Lower leg skin (tissue), 4 donors: ENCODE results near the gene VWA8. TPM values are rescaled to one million over a fixed set of nuclear protein-coding genes. Genes with fewer than 3 reads are reported as not detected.

Source experiments
- DNase-seq, 2 donors: peaks; one replicate each; pipeline ENCODE4 v3.0.0-alpha.2; 2019; ENCODE audit warnings: low spot score in 2 of 2
- H3K4me3 ChIP-seq: fragments of 200-600 bp; sonication (generic); 2 replicates; pipeline ENCODE4 v1.5.1; 2017; ENCODE audit warnings: mild to moderate bottlenecking, low read depth; ENCODE audit not compliant: poor library complexity, severe bottlenecking
- POLR2A ChIP-seq, 2 donors: fragments of 450-650 bp; IDR thresholded peaks; one replicate each; pipeline ENCODE4 v1.6.1; 2016 to 2017; ENCODE audit warnings: antibody characterized with exemption in 2 of 2, mild to moderate bottlenecking in 1 of 2, moderate library complexity in 1 of 2
- WGBS, 2 donors: methylation state at CpG; one replicate each; pipeline ENCODE4 v1.1.5; 2018; 5-methylcytosine and 5-hydroxymethylcytosine counted together
- intact Hi-C: fragments of 100-400 bp; cut with DNase I; formaldehyde crosslinking; loops from one replicate; pipeline ENCODE4 v1.15.0; 2023; ENCODE audit warnings: low total_unique reads
- total RNA-seq, 4 donors: library from RNA; depleted of rRNA; stranded (reverse); fragments of >200 nt; gene quantifications; one replicate each; pipeline ENCODE4 v1.1.0, GENCODE V29; 2016
- TF ChIP-seq, protein P1 (sequence below), 3 donors: fragments of 450-650 bp; IDR thresholded peaks; one replicate each; pipeline ENCODE4 v1.5.1; 2016; ENCODE audit warnings: antibody characterized with exemption in 3 of 3, mild to moderate bottlenecking in 3 of 3, moderate library complexity in 2 of 3

VWA8 gene
- total RNA-seq, 4 donors from 2014 or later, result 11.8 to 22.0 (median 15.1) TPM

- 71 to 85% methylated on average over 3 of the region's 3 CpGs for WGBS, 2 donors
- TF ChIP-seq, protein P1, sequence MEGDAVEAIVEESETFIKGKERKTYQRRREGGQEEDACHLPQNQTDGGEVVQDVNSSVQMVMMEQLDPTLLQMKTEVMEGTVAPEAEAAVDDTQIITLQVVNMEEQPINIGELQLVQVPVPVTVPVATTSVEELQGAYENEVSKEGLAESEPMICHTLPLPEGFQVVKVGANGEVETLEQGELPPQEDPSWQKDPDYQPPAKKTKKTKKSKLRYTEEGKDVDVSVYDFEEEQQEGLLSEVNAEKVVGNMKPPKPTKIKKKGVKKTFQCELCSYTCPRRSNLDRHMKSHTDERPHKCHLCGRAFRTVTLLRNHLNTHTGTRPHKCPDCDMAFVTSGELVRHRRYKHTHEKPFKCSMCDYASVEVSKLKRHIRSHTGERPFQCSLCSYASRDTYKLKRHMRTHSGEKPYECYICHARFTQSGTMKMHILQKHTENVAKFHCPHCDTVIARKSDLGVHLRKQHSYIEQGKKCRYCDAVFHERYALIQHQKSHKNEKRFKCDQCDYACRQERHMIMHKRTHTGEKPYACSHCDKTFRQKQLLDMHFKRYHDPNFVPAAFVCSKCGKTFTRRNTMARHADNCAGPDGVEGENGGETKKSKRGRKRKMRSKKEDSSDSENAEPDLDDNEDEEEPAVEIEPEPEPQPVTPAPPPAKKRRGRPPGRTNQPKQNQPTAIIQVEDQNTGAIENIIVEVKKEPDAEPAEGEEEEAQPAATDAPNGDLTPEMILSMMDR (IDR thresholded peaks at IDR 0.05), result no peak
- TF ChIP-seq POLR2A (IDR thresholded peaks at IDR 0.05), result no peak
Observed at GRCh38 chr13:41634407-41634806, 326.5 kb downstream of the VWA8 start.

GRCh38 chr13:41633776-41634175 is 327.1 kb downstream of the VWA8 start:
- no peak for DNase-seq
- H3K4me3 ChIP-seq, result no peak overlapping the region
- 93 to 95% methylated on average over 4 of the region's 4 CpGs for WGBS, 2 donors
- no peak for TF ChIP-seq POLR2A (IDR thresholded peaks at IDR 0.05)
- TF ChIP-seq, protein P1 (IDR thresholded peaks at IDR 0.05), result no peak
- intact Hi-C loops, result no loop called here

More at GRCh38 chr13:41634407-41634806, 326.5 kb downstream of the VWA8 start:
- no peak for DNase-seq
- intact Hi-C loops, result no loop called here
- no peak overlapping the region for H3K4me3 ChIP-seq

- intact Hi-C loops, result no loop called here
- no peak overlapping the region for H3K4me3 ChIP-seq
- TF ChIP-seq, protein P1 (IDR thresholded peaks at IDR 0.05), result no peak
- TF ChIP-seq POLR2A (IDR thresholded peaks at IDR 0.05), result no peak
- no peak for DNase-seq
- 92 to 95% methylated on average over 5 of the region's 5 CpGs for WGBS, 2 donors
Observed at GRCh38 chr13:41631296-41631965, 329.5 kb downstream of the VWA8 start.

- intact Hi-C loops, result no loop called here
- no peak overlapping the region for H3K4me3 ChIP-seq
- DNase-seq, result no peak
- whole genome bisulfite sequencing, 2 donors, result 96 to 98% methylated on average over 5 of the region's 5 CpGs
- TF ChIP-seq, protein P1 (IDR thresholded peaks at IDR 0.05), result no peak
- no peak for TF ChIP-seq POLR2A (IDR thresholded peaks at IDR 0.05)
Observed at GRCh38 chr13:41627425-41627824, 333.5 kb downstream of the VWA8 start.

DNA sequence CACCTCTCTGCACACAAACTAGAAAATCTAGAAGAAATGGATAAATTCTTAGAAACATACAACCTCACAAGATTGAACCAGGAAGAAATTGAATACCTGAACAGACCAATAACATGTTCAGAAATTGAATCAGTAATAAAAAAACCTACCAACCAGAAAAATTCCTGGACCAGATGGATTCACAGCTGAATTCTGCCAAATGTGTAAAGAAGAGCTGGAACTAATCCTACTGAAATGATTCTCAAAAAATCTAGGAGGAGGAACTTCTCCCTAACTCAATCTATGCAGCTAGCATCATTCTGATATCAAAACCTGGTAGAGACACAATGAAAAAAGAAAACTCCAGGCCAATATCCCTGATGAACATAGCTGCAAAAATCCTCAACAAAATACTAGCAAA is 336.9 kb downstream of the VWA8 start:
- intact Hi-C loops, result no loop called here
- H3K4me3 ChIP-seq, result no peak overlapping the region
- no peak for DNase-seq
- no peak for TF ChIP-seq POLR2A (IDR thresholded peaks at IDR 0.05)
- TF ChIP-seq, protein P1 (IDR thresholded peaks at IDR 0.05), result no peak
